Stimulated activated CD8-positive, alpha-beta memory T cell treated with anti-CD3 and anti-CD28 coated beads, Interleukin-15, amount 100 ng/mL, for 48 hours (primary cell): ENCODE data around the gene KIN.
"Not testable (repeated sequence)": the region's sequence is repeated elsewhere in the genome, so short reads cannot be mapped to it uniquely, and the experiment has no call there.

Experiments used
- DNase-seq, 2 donors: peaks; one replicate each; pipeline ENCODE4 v3.0.0-alpha.2; 2020; ENCODE audit warnings: low read depth in 2 of 2

Gene KIN

DNA sequence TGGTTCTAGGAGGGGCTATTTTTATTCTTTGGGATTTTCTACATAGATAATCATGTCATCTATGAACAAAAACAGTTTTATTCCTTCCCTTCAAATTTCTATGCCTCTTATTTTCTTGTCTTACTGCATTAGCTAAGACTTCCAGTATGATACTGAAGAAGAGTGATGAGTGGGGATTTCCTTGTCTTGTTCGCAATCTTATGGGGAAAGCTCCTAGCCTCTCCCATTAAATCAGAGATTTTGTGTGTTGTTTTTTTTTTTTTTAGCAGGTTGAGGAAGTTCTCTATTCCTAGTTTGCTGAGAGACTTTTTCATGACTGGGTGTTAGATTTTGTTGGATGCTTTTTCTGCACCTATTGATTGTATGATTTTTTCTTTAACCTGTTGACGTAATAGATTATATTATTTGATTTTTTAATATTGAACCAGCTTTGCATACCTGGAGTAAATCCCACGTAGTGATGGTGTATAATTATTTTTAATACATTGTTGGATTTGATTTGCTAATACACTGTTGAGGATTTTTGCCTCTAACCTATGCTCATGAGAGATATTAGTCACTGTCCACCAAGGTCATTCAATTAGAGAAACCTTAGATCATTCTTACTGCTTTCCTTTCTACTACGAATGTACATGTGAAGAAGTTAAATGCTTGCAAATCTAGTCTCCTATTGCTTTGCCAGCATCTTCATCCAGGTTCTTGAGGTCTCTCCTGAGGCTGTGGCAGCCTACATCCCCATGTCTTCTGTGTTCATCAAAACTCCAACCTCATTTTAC, 6.6 kb upstream of the KIN start:
- DNase-seq: no peak

DNA sequence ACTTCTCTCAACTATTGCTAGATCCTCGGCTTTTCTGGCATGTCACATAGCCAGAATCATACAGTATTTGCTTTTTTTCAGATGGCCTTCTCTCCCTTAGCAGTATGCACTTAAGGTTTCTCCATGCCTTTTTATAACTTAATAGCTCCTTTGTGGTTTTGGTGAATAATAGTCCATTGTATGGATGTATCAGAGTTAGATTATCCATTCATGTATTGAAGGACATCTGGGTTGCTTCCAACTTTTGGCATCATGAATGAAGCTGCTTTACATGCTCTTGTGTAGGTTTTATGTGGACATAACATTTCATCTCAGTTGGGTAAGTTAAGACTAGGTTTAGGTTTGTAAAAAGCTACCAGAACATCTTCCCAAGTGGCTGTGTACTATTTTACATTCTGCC, 4.7 kb upstream of the KIN start:
- no peak for DNase-seq

DNA sequence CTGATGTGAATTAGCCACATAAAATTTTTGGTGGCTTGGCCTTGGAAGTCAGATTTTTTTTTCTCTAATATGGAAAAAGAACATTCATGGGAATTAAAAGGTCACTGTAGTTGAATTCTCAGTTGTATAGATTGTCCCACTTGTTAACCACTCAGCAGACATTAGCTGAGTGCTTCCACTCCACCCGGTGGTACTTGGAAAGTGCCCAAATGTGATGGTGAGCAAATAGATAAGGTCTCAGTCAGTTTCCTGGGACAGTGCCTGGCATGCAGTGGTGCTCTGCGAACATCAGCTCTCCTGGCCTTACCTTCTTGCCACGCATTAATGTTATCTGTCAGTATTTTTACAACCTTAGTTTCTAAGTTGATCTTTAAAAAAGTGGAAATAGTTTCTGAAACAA, 1.6 kb upstream of the KIN start:
- DNase-seq: no peak

DNA sequence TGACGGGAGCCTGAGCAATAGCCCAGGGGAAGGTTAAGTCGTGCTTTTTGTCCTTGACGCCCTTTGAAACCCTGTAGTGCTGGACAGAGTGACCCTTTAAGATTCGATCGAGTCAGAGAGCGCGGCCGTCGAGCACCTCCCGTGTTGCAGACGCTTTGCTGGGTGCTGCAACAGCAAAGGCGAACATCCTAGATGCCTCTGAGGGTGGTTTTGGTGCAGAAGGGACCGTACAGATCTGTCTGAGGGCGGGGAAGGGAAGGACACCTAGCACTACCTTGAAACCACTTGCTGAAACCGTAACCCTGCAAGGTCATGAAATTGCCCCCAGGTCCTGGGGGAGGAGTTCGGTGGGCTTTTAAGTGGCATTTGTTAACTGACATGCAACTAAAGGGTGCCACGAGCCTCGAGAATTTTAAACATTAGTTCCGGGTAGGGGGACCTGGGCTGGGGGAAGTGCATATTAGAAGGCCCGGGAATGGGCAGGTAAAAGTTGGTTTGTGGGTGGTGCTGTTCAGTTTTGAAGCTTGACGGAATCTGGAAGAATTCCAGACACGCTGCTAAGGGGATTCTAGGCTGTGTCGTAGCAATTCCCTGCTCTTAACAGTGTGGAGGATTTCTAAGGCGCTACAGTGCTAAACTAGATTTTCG, 970 bp upstream of the KIN start:
- DNase-seq: no peak

DNA sequence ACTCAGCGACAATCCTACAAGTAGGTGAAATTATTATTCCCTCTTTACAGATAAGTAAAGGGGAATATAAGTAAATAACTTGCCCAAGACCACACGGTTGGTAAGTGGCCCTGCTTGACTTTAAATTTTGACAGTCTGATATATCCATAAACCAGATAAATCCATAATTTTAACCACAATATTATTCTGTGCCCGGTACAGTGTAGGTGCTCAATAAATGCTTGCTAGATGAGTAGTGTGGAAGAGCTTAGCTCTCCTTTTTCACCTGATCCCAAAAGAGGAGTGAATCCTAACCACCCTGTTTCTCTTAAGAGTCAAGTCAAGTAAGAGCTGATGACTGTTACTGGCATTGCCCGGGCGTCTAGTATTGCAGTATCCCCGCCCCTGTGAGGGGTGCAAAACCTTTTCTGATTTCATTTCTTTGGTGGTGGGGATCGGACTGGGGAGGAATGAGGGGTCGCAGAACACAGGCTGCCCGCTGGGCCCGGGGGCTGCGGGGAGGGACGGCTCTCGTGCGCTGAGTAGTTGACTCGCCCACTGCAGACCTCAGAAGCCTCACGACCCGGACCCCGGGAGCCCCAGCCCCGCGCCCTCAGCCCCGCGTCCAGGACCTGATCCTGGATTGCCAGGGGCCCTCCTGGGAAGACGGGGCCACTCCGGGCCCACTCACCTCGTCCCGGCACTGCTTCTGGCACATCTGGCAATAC, 490 bp downstream of the KIN start:
- DNase-seq: peak in 1 of 2 donors; percentile 0

DNA sequence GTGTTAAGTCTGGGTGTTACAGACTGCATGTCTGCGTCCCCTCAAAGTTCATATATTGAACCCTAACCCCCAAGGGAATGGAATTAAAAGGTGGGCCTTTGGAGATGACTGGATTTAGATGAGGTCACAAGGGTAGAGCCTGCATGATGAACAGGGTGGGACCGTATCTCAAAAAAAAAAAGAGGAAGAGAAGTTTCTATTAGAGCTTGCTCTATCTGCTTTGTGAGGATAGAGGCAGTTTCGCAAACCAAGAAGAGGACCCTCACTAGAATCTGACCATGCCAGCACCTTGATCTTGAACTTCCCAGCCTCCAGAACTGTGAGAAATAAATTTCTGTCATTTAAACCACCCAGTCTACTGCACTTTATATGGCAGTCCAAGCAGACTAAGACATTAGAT, 1.4 kb downstream of the KIN start:
- no peak for DNase-seq

DNA sequence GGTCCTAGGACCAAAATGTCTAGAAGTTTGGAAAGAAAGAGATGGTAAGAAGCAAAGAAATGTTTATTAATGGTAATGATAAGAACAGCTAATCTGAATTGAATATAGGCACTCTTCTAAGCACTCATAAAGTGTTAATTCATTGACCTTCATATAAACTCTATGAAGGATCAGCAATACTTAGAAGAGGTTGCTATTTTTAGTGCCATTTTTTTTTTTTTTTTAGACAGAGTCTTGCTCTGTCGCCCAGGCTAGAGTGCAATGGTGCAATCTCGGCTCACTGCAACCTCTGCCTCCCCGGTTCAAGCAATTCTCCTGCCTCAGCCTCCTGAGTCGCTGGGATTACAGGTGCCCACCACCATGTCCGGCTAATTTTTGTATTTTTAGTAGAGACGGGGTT, 5.6 kb downstream of the KIN start:
- not testable (repeated sequence) for DNase-seq

DNA sequence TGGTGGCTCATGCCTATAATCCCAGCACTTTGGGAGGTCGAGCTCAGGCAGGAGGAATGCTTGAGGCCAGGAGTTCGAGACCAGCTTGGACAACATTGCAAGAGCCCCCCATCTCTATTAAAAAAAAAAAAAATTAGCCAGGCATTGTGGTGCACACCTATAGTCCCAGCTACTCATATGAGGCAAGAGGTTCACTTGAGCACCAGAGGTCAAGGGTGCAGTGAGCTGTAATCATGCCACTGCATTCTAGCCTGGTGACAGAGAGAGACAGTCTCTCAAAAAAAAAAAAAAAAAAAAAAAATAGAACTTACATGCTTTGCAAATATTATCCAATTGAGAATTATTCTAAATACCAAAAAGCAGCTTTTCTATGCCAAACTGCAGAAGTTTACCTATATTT, 11.0 kb downstream of the KIN start:
- no peak for DNase-seq

DNA sequence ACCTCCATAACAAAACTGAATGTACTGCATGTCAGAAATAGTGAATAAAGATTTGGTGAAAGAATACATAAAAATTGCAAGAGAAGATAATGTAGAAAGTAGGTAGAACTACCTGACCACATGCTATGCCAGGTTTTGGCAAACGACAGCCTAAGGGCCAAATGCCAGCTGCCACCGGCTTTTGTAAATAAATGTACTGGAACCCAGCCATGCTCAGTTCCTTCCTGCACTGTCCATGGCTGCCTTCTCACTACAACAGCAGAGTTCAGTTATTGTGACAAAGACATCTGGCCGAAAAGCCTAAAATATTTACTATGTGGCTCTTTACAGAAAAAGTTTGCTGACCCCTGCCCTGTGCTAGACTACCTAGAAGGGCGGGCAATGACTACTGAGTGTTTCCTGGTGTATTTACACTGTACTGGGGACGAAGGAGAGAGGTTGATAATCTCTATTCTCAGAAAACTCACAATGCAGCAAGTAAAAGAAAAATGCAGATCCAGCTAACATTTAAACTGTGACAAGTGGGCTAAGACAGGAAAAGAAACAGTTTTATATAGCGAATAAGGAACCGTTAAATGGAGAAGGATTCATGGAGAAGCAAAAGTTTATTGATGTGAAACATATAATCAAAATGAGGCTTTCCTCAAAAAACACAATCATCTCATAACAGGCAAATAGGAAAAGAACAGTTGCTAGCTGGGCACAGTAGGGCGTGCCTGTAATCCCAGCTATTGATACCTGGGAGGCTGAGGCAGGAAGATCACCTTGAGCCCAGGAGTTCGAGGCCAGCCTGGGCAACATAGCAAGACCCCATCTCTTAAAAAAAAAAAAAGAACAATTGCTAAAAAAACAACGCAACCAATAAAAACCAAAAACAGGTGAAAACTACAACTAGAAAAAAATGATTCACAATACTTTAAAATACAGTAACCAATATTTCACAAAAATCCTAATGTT, 13.7 kb downstream of the KIN start:
- DNase-seq: no peak

DNA sequence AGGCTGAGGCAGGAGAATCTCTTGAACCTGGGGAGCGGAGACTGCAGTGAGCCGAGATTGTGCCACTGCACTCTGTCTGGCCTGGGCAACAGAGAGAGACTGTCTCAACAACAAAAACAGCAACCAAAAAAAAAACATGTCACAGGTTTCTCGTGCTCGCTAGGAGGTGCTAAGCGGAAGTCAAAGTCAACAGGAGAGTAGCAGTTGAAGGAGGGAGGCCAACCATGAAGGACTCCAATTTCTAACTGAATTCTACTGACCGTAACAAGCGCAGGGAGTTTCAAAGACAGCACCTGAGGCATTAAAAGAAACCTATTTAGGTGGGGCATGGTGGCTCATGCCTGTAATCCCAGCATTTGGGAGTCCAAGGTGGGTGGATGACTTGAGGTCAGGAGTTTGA, 19.4 kb downstream of the KIN start:
- no peak for DNase-seq

DNA sequence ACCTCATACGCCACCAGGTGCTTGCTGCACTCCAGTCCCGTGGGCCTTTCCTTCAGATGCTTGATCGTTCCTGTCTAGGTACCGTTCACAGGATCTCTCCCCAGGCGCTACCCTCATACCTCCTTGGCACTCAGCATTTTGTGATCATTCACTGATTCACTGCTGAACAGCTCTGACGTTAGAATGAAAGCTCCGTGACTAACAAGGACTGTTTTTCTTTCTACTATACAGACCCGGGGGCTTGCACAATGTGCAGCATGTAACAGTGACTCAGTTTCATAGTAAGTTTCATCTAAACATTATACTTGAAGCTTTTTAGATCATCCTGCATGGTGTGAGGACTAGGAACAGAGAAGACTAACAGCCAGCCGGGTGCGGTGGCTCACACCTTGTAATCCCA, 20.6 kb downstream of the KIN start:
- no peak for DNase-seq

DNA sequence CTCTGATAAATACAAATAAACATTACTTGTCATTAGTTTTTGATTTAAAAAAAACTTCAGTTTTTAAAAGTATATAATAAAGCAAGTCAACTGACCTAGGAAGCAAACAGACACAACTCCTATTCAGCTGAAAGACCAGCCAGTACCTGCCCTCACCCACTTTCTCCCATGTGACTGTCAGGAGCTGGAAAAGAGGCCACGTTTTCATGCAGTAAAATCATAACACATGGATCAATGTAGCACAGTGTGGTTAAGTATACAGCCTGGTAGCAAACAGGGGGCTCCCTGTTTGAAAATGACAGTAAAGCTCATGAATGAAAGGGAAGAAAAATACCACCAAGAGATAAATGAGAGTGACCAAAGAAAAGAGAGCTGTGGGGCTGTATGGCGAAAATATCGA, 21.6 kb downstream of the KIN start:
- DNase-seq: no peak

DNA sequence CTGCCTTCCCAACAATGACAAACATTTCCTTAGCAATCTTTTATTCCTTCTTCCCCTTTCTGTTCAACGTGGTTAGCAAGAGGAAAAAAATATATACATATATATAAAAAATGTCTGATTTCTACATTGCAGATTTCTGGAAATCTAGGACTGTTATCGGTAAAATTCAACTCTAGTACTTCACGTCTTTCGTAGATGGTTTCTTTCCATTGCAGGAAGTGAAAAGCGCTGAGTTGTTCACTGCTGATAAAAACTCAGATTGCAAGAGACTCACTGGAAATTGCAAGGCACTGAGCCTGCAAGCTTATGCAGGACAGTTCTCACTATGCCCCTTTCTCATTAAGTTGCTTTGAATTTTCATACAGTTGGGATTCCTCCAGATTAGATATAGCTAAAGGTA, 23.9 kb downstream of the KIN start:
- DNase-seq: no peak

DNA sequence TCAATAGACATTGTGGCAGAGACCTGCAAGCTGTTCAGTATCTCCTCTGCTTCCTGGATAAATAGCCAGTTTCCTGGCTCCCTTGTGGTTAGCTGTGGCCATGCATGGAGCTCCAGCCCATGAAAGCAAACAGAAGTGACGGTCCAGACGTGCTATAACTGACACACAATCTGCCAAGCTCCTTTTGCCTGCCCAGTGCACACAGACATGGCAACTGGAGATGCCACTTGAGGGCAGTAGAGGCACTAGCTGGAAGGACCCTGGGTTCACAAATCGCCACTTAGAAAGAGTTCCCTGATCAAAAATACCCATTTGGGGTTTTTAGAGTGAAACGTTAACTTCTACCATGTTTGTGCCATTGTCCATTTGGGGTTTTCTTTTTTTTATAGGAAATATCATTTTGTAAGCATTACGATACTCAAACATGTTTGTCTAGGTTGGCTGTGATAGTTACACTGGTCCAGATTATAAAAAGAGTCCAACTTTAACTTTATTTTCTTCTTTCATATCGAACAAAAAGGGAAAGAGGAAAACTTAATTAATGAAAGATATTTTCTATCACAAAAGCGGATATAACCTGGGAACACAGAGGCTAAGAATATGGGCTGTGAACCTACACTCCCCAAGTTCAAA, 31.3 kb downstream of the KIN start:
- DNase-seq: no peak

DNA sequence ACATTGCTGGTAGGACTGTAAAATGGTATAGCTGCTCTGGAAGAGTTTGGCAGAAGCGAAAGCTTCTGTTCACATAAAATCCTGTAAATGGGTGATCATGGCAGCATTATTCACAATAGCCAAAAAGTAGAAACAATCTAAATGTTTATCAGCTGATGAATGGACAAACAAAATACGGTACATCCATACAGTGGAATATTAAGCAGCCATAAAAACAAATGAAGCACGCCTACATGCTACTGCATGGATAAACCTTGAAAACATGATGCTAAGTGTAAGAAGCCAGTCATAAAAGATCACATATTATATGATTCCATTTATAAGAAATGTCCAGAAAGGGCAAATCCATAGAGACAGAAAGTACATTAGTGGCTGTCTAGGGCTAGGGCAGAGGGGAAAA, 32.7 kb downstream of the KIN start:
- DNase-seq: no peak

DNA sequence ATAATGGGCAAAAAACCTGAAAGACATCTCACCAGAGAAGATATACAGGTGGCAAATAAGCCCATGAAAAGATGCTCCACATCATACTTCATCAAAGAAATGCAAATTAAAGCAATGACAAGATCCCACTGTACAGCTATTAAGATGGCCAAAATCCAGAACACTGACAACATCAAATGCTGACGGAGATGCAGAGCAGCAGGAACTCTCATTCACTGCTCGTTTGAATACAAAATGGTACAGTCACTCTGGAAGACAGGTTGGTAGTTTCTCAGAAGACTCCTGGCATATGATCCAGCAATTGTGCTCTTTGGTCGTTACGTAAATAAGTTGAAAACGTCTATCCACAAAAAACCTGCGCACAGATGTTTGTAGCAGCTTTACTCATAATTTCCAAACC, 35.5 kb downstream of the KIN start:
- no peak for DNase-seq

DNA sequence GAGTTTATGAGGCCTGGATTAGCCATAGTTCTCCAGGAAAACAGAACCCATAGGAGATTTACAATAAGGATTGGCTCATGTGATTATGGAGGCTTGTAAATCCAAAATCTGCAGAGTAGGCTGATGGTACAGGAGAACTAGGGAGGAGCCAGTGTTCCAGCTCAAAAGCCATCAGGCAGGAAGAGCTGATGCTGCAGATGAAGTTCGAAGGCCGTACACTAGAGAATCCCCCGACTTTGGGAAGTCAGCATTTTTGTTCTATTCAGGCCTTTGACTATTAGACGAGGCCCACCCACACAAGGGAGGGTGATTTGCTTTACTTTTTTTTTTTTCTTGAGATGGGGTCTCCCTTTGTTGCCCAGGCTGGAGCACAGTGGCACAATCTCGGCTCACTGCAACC, 37.6 kb downstream of the KIN start:
- no peak for DNase-seq

DNA sequence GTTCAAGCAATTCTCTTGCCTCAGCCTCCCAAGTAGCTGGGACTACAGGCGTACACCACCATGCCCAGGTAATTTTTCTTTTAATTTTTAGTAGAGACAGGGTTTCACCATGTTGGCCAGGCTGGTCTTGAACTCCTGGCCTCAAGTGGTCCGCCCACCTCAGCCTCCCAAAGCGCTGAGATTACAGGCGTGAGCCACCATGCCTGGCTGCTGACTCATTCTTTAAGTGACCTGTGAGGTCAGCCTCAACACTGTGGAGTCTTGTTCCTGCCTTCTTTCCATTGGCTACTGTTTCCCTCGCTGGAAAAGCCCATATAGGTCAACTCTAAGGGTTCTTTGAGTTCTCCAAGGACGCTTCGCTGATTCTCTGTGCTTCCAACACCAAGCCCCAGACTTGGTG, 39.2 kb downstream of the KIN start:
- not testable (repeated sequence) for DNase-seq

DNA sequence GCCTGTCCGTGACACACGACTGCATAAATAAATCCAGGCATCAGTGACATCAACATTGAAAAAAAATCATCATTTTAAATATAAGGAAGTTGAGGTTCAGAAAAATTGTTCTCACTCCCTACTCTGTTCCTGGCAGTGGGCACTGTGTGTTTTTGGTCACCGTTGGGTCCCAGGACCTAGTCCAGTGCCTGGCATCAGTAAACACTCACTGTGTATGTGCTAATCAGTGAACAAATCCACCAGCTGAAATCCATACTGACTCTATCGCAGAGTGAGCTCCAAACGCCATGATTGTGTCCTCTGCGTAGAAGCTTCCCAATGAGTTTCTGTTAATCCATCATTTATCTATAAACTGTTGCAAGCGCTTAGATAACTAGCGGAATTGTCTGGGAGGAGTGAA, 43.5 kb downstream of the KIN start:
- DNase-seq: no peak

DNA sequence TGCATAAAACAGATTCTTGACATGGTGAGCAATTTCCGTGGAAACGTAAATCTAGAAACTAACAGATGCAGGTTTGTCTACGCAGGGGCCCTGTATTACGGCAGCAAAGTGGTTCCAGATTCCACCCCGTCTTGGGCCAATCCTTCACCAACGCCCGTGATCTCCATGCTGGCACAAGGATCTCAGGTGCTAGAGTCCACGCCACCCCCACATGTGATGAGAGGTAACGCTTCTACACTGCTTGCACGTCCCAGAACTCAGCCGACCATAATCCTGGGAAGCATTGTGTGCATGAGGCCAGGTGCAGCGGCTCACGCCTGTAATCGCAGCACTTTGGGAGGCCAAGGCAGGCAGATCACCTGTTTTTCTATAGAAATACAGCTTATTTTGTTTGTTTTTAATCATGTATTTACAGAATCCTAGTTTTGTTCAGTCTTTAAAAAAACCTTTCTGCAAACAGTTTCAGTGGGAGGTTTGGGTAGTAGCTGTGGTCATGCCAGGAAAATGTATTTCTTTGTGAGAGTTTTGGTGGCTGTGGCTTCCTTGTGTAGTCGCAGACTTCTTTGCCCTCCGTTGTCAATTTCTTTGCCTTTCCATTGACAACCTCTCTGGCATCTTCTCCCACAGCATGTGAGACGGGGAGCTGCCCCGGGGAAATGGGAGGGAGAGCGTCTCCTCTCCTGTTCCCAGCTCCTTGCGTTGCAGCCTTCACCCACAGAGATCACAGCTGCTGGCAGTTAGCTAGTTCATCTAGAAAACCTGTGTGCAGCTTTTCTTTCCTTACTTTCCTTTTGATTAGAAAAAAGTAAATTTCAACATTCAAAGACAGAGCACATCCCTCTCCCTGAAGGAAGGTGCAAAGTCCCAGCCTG, 49.0 kb downstream of the KIN start:
- no peak for DNase-seq

DNA sequence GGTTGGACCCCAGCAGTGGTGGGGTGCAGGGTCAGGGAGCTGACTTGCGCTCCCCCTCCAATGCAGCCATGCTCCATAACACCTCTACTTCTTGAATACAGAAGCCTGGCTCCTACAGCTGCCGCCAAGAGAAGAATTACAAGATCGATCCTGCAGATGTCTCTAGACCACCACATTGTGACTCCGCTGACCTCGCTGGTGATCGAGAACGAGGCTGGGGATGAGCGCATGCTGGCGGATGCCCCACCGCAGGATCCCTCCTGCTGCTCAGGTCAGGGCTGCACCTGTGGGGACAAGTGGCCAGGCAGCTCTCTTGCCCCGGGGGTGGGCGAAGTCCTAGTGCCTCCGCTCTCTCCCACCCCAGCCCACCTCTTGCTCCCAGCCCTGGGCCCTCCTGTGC, 53.0 kb downstream of the KIN start:
- DNase-seq: no peak
